Measurements from ENCODE around the gene CP. TPM values are rescaled to one million over a fixed set of nuclear protein-coding genes. Genes with fewer than 3 reads are reported as not detected.

The CP gene
- total RNA-seq, 4 donors from 2014 or later, result 17.7 to 46.3 (median 19.3) TPM

DNA sequence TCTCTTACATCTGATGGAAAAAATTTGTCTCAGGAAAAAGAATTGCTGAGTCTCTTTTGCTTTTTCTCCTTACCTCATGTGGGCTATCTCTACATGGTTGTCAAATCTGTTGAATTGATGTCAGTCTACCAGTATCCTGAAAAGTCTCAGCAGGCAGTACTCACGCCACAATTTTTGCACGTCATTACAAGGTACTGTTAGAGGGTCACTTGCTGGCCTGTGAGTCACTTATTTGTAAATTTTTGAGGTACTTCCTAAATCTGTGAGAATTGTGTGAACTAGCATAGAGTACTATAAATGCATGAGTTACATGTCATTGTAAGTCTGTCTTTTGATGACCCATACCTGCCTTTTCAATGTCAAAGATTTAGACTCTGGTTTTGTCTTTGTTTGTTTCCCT, 76.3 kb downstream of the CP start:
- WGBS, 2 donors, result 75 to 77% methylated on average over 2 of the region's 2 CpGs
- Histone ChIP-seq H3K4me1 (peaks cover 0 to 3% (median 0%) of the 10 kb centered on the region in 4 donors), H3K27ac (peak overlapping the region in 2 of 4 donors; percentile 12 to 53), H3K4me3 (no peak overlapping the region), H3K36me3 (peaks cover 0 to 76% (median 3%) of the 10 kb centered on the region in 3 donors), H3K9me3 (no peaks in the 10 kb centered on the region), H3K27me3 (no peaks in the 10 kb centered on the region)
- TF ChIP-seq CTCF (IDR thresholded peaks at IDR 0.05), result no peak
- TF ChIP-seq POLR2A (IDR thresholded peaks at IDR 0.05), result no peak
- no peak for TF ChIP-seq EP300 (IDR thresholded peaks at IDR 0.05)
- DNase-seq (ENCODE audit: low spot score in 2 of 2), result no peak

DNA sequence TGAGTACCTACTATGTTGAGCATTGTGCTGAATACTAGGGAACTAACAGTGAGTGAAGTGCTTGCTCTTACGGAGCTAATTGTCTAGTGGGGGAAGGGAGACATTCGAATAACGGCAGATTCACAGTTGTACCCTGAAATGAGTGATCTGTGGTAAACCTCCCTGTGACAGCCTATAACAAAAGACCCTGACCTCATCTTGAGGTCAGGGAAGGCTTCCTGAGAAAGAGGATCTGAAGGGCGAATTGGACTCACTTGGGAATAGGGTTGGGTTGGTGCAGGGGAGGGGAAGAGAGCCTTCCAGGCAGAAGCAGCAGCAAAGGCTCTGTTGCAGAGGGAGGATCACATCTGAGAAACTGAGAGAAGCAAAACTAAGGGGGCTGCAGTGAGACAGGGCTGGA, 78.9 kb downstream of the CP start:
- Histone ChIP-seq H3K27ac (peak overlapping the region in 1 of 4 donors; percentile 13), H3K4me1 (peaks cover 0 to 3% (median 0%) of the 10 kb centered on the region in 4 donors), H3K27me3 (no peaks in the 10 kb centered on the region), H3K36me3 (peaks cover 0 to 51% (median 0%) of the 10 kb centered on the region in 3 donors), H3K4me3 (no peak overlapping the region), H3K9me3 (no peaks in the 10 kb centered on the region)
- DNase-seq (ENCODE audit: low spot score in 2 of 2), result no peak
- WGBS, 2 donors, result 68 to 70% methylated on average over 4 of the region's 4 CpGs
- no peak for TF ChIP-seq CTCF (IDR thresholded peaks at IDR 0.05)
- no peak for TF ChIP-seq POLR2A (IDR thresholded peaks at IDR 0.05)
- no peak for TF ChIP-seq EP300 (IDR thresholded peaks at IDR 0.05)

GRCh38 chr3:149134575-149134974, 87.1 kb downstream of the CP start:
- Histone ChIP-seq H3K4me1 (peaks cover 0 to 55% (median 30%) of the 10 kb centered on the region in 4 donors), H3K9me3 (no peaks in the 10 kb centered on the region), H3K36me3 (no peaks in the 10 kb centered on the region), H3K27ac (peak overlapping the region; percentile 30 to 88 (median 60)), H3K4me3 (no peak overlapping the region), H3K27me3 (no peaks in the 10 kb centered on the region)
- TF ChIP-seq POLR2A (IDR thresholded peaks at IDR 0.05) (no peak), EP300 (IDR thresholded peaks at IDR 0.05) (peak in 1 of 2 donors; percentile 68)
- 13 to 15% methylated on average over 3 of the region's 3 CpGs for WGBS, 2 donors
- DNase-seq (ENCODE audit: low spot score in 2 of 2), result no peak

DNA sequence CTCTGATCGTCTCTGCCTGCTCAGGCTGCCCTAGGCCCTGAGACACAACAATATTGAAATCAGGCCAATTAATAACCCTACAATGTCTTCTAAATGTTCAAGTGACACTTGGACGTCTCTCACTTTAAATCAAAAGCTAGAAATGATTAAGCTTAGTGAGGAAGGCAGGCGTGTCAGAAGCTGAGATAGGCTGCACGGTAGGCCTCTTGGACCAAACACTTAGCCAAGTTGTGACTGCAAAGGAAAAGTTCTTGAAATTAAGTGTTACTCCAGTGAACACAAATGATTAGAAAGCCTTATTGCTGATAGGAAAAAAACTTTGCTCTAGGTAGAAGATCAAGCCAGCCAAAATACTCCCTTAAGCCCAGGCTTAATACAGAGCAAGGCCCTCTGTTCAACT, 90.0 kb downstream of the CP start:
- H3K4me1 ChIP-seq, result peaks cover 0 to 62% (median 30%) of the 10 kb centered on the region in 4 donors
- H3K36me3 ChIP-seq, result no peaks in the 10 kb centered on the region
- no peaks in the 10 kb centered on the region for H3K27me3 ChIP-seq
- H3K27ac ChIP-seq, result peak overlapping the region; percentile 25 to 92 (median 89)
- no peaks in the 10 kb centered on the region for H3K9me3 ChIP-seq
- TF ChIP-seq EP300 (IDR thresholded peaks at IDR 0.05) (no peak), POLR2A (IDR thresholded peaks at IDR 0.05) (no peak), CTCF (IDR thresholded peaks at IDR 0.05) (no peak)
- 40 to 41% methylated on average over 4 of the region's 4 CpGs for WGBS, 2 donors
- no peak for DNase-seq (ENCODE audit: low spot score in 2 of 2)
- peak overlapping the region in 1 of 4 donors; percentile 3 for H3K4me3 ChIP-seq

DNA sequence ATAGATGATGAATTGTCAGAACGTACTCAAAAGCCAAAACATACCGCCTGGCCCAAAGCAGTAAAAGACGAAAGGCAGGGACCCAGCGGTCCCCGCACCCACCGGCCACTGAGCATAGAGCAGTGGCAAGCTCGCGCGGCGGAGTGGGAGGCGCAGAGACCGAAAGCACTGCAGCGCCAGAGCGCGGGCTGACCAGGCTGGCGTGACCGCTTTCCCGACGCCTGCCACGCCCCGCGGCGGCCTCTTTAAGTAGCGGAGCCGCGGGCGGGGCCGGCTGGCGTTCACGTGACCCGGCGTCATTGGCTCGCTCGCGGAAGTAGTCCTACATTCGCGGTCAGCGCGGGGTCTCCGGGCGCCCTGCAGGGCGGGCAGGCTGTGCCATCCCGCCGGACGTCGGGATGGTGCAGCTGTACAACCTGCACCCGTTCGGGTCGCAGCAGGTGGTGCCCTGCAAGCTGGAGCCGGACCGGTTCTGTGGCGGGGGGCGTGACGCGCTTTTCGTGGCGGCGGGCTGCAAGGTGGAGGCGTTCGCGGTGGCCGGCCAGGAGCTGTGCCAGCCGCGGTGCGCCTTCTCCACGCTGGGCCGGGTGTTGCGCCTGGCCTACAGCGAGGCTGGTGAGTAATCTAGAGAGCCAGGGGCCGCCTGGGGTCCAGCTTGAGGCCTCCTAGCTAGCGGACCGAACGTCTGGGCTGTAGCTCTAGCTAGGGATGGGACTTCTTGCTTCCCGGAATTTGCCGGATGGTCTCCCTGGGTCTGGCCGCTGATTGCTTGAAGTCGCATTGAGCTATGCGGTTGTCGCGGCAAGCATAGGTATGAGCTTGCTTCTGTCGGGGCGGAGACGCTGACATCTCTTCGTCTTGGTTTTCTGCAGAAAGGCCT, 92.1 kb downstream of the CP start, which contains the start of gene HPS3:
Gene HPS3 (plus strand): TSS at position 313 of the 880 bp plus-strand sequence. CDS start 86 bp downstream, at position 399.
- 0 to 1% methylated on average over 40 to 51 of the region's 84 CpGs for WGBS, 2 donors
- Histone ChIP-seq H3K36me3 (no peaks in the 10 kb centered on the region), H3K27me3 (no peaks in the 10 kb centered on the region), H3K27ac (peak within 1 kb of the TSS; percentile 75 to 92 (median 89)), H3K9me3 (no peaks in the 10 kb centered on the region), H3K4me1 (peaks cover 0 to 50% (median 20%) of the 10 kb centered on the region in 4 donors), H3K4me3 (peak within 1 kb of the TSS; percentile 71 to 89 (median 79))
- peak; percentile 84 for DNase-seq (ENCODE audit: low spot score in 2 of 2)
- peak in 3 of 5 experiments; percentile 13 to 53 (median 45) for TF ChIP-seq CTCF (IDR thresholded peaks at IDR 0.05)
- peak; percentile 67 to 99 for TF ChIP-seq EP300 (IDR thresholded peaks at IDR 0.05)
- peak; percentile 96 to 99 for TF ChIP-seq POLR2A (IDR thresholded peaks at IDR 0.05)
